Stimulated activated CD8-positive, alpha-beta memory T cell treated with anti-CD3 and anti-CD28 coated beads, Interleukin-2, amount 100 ng/mL, for 48 hours (primary cell): ENCODE results near the gene ST3GAL5.
"Not testable (repeated sequence)": the region's sequence is repeated elsewhere in the genome, so short reads cannot be mapped to it uniquely, and the experiment has no call there.

Experiments used
- DNase-seq, 2 donors: peaks; one replicate each; pipeline ENCODE4 v3.0.0-alpha.2; 2020; ENCODE audit warnings: low read depth in 2 of 2

ST3GAL5 gene

GRCh38 chr2:85888684-85889626 is at the start of gene ST3GAL5:
Gene ST3GAL5, minus strand, starts transcription at chr2:85888990. Its CDS starts 85 bp downstream, at chr2:85888905.
- DNase-seq = peak; percentile 89 to 94

GRCh38 chr2:85938456-85938855 is 49.7 kb upstream of the ST3GAL5 start:
- no peak for DNase-seq

GRCh38 chr2:85937069-85937439 is 48.3 kb upstream of the ST3GAL5 start:
- no peak for DNase-seq

GRCh38 chr2:85936421-85937068 is 47.8 kb upstream of the ST3GAL5 start:
- no peak for DNase-seq

- no peak for DNase-seq
Measured at GRCh38 chr2:85935746-85936208, 47.0 kb upstream of the ST3GAL5 start.

GRCh38 chr2:85935170-85935745 is 46.5 kb upstream of the ST3GAL5 start:
- no peak for DNase-seq

GRCh38 chr2:85933753-85934594 is 45.2 kb upstream of the ST3GAL5 start:
- DNase-seq = no peak

- not testable (repeated sequence) for DNase-seq
Measured at GRCh38 chr2:85931151-85931550, 42.4 kb upstream of the ST3GAL5 start.

GRCh38 chr2:85930129-85931124 is 41.6 kb upstream of the ST3GAL5 start:
- DNase-seq = no peak

- no peak for DNase-seq
Measured at GRCh38 chr2:85929096-85930050, 40.6 kb upstream of the ST3GAL5 start.

- DNase-seq = no peak
Measured at GRCh38 chr2:85926931-85927661, 38.3 kb upstream of the ST3GAL5 start.

- no peak for DNase-seq
Measured at GRCh38 chr2:85926526-85926925, 37.7 kb upstream of the ST3GAL5 start.

- no peak for DNase-seq
Measured at GRCh38 chr2:85925216-85925671, 36.5 kb upstream of the ST3GAL5 start.

- DNase-seq = no peak
Measured at GRCh38 chr2:85924522-85924921, 35.7 kb upstream of the ST3GAL5 start.

GRCh38 chr2:85922199-85922598 is 33.4 kb upstream of the ST3GAL5 start:
- DNase-seq = no peak

- DNase-seq = no peak
Measured at GRCh38 chr2:85921659-85922058, 32.9 kb upstream of the ST3GAL5 start.

- DNase-seq = no peak
Measured at GRCh38 chr2:85920810-85921545, 32.2 kb upstream of the ST3GAL5 start.
